Endothelial cell of umbilical vein (primary cell): Measurements from ENCODE around the gene CGNL1. TPM values are rescaled to one million over a fixed set of nuclear protein-coding genes. Genes with fewer than 3 reads are reported as not detected.
A peak's percentile ranks its signal among the peaks of the same experiment; 100 is the strongest.

Source experiments
- BruUV-seq: library from RNA; stranded (reverse); fragments of 400-500 nt; replicated peaks from 2 replicates; lab custom pipeline; 2021; lab: Mats Ljungman, UMichigan
- CTCF ChIA-PET: fragments of 300-600, 350-600 bp; sonication (Branson Sonifier 250); formaldehyde crosslinking; loops from one replicate; lab custom pipeline; 2021; ENCODE audit warnings: antibody characterized with exemption, inconsistent platforms; lab: Charles Lee
- POLR2A ChIA-PET: fragments of 300-600, 350-600 bp; sonication (Branson Sonifier 250); formaldehyde crosslinking; loops from one replicate; lab custom pipeline; 2021; ENCODE audit warnings: antibody characterized with exemption, inconsistent platforms; lab: Charles Lee
- DNase-seq: peaks from one replicate; pipeline ENCODE4 v3.0.0-alpha.2; 2011; ENCODE audit warnings: low read depth, low spot score
- FAIRE-seq: peaks from 2 replicates; lab custom pipeline; 2011; peaks lifted over from hg19 to GRCh38; lab: Jason Lieb, UNC
- H2AFZ ChIP-seq: 2 replicates; pipeline ENCODE4 v1.6.0; 2012; ENCODE audit warnings: low read depth, low read length, control low read depth, inconsistent platforms
- H3K27ac ChIP-seq: 2 replicates; pipeline ENCODE4 v1.5.1; 2011; ENCODE audit warnings: low read depth, mild to moderate bottlenecking, control low read depth, low read length, moderate library complexity; ENCODE audit not compliant: insufficient read depth
- H3K27me3 ChIP-seq, 2 experiments: 2 replicates each; pipeline versions ENCODE4 v1.6.0 to v1.6.1; 2011; ENCODE audit warnings: low read length in 2 of 2, mixed read lengths in 1 of 2; ENCODE audit not compliant: control insufficient read depth in 2 of 2, insufficient read depth in 2 of 2
- H3K36me3 ChIP-seq, 2 experiments: 2 replicates in 1 of 2; 3 replicates in 1 of 2; pipeline ENCODE4 v1.5.1; 2011; ENCODE audit warnings: low read length in 2 of 2, mild to moderate bottlenecking in 1 of 2, moderate library complexity in 1 of 2; ENCODE audit not compliant: control insufficient read depth in 2 of 2, insufficient read depth in 2 of 2; ENCODE audit errors: extremely low read depth in 1 of 2
- H3K4me1 ChIP-seq: 3 replicates; pipeline ENCODE4 v1.5.1; 2011; ENCODE audit warnings: mild to moderate bottlenecking, low read length; ENCODE audit not compliant: control insufficient read depth, insufficient read depth; ENCODE audit errors: extremely low read depth
- H3K4me2 ChIP-seq: 2 replicates; pipeline ENCODE4 v1.6.1; 2011; ENCODE audit warnings: low read length, control low read depth, mixed read lengths; ENCODE audit not compliant: insufficient read depth
- H3K4me3 ChIP-seq, 3 experiments: fragments of 200-600 bp in 1 of 3; sonication (generic), shearing (Covaris generic) in 1 of 3; replicated peaks in 1 of 3; 2 replicates each; pipeline ENCODE4 v1.5.1; 2011 to 2016; ENCODE audit warnings: control low read depth in 3 of 3, low read length in 3 of 3, mild to moderate bottlenecking in 2 of 3, inconsistent platforms in 1 of 3, low read depth in 1 of 3, moderate library complexity in 1 of 3; ENCODE audit not compliant: insufficient read depth in 1 of 3
- H3K79me2 ChIP-seq: 2 replicates; pipeline ENCODE4 v1.6.0; 2012; ENCODE audit warnings: low read length, inconsistent platforms; ENCODE audit not compliant: control insufficient read depth, insufficient read depth
- H3K9ac ChIP-seq: replicated peaks from 2 replicates; pipeline ENCODE3; 2011; ENCODE audit warnings: low read length, control low read depth; ENCODE audit not compliant: insufficient read depth; ENCODE audit errors: extremely low read depth
- H3K9me1 ChIP-seq: replicated peaks from 3 replicates; pipeline ENCODE4 v1.6.0; 2011; ENCODE audit warnings: mild to moderate bottlenecking, low read length; ENCODE audit not compliant: control insufficient read depth, insufficient read depth; ENCODE audit errors: extremely low read depth
- H3K9me3 ChIP-seq: replicated peaks from 2 replicates; pipeline ENCODE4 v1.5.1; 2012; ENCODE audit warnings: low read length, inconsistent platforms; ENCODE audit not compliant: control insufficient read depth, insufficient read depth
- H4K20me1 ChIP-seq: replicated peaks from 2 replicates; pipeline ENCODE3; 2011; ENCODE audit warnings: mild to moderate bottlenecking, low read length; ENCODE audit not compliant: control insufficient read depth, insufficient read depth; ENCODE audit errors: extremely low read depth
- CTCF ChIP-seq, 2 donors: IDR thresholded peaks; 1 replicate in 1 of 2; 2 replicates in 1 of 2; pipeline ENCODE4 v1.5.1; 2011; ENCODE audit warnings: low read length in 2 of 2, mild to moderate bottlenecking in 2 of 2, moderate library complexity in 2 of 2, control low read depth in 1 of 2, inconsistent platforms in 1 of 2, low read depth in 1 of 2; ENCODE audit not compliant: insufficient read depth in 1 of 2; ENCODE audit errors: extremely low read depth in 1 of 2
- EZH2 ChIP-seq: IDR thresholded peaks from 2 replicates; pipeline ENCODE4 v1.6.1; 2012; ENCODE audit warnings: borderline replicate concordance, low read depth, mild to moderate bottlenecking, moderate library complexity, low read length, inconsistent platforms; ENCODE audit not compliant: severe bottlenecking
- JUN ChIP-seq: IDR thresholded peaks from 2 replicates; pipeline ENCODE4 v1.6.1; 2011; ENCODE audit warnings: borderline replicate concordance, low read depth; ENCODE audit not compliant: insufficient read length, insufficient read depth
- MYC ChIP-seq: IDR thresholded peaks from one replicate; pipeline ENCODE4 v1.6.1; 2011; ENCODE audit warnings: mild to moderate bottlenecking, low read depth, low read length
- POLR2A ChIP-seq: IDR thresholded peaks from 2 replicates; pipeline ENCODE4 v1.6.1; 2012; ENCODE audit warnings: low read depth, mild to moderate bottlenecking, control low read depth, low read length
- POLR2AphosphoS5 ChIP-seq: IDR thresholded peaks from 2 replicates; pipeline ENCODE4 v1.6.1; 2012; ENCODE audit warnings: low read depth, mild to moderate bottlenecking, control low read depth, low read length, moderate library complexity; ENCODE audit not compliant: insufficient read depth
- dilution Hi-C: fragments of 300-500 bp; cut with MboI; formaldehyde crosslinking; loops from one replicate; pipeline ENCODE4 v1.15.0; 2019; ENCODE audit warnings: low sequenced_read_pairs; ENCODE audit not compliant: extremely low pct_ligation_motif_present
- intact Hi-C: fragments of 100-400 bp; cut with micrococcal nuclease; formaldehyde crosslinking; loops from one replicate; pipeline ENCODE4 v1.10.0; 2022
- polyA plus RNA-seq, 4 experiments: library from polyadenylated mRNA; depleted of rRNA in 3 of 4; stranded (reverse) in 3 of 4; unstranded in 1 of 4; fragments of >200 nt; gene quantifications; 2 replicates each; pipeline versions ENCODE4 v1.2.1 to v1.2.3, GENCODE V29; 2011 to 2012; ENCODE audit warnings: missing spikeins in 1 of 4
- total RNA-seq: library from RNA; stranded (reverse); gene quantifications from 2 replicates; pipeline ENCODE4 v1.2.3, GENCODE V29; 2021

Gene CGNL1
- total and polyA plus RNA-seq, 2 donors (not counting 3 experiments of a cell fraction or from before 2014, with no cell fraction given) = 6.9 to 27.1 TPM

- peaks cover 61% of the 10 kb centered on the region for H3K4me1 ChIP-seq
- peak overlapping the region; percentile 94 for H3K27ac ChIP-seq
- DNase-seq (no peak), FAIRE-seq (no peak)
- H3K79me2 ChIP-seq = no peaks in the 10 kb centered on the region
- no peak overlapping the region for H3K4me2 ChIP-seq
- TF ChIP-seq POLR2AphosphoS5 = no peak
- no peak for TF ChIP-seq POLR2A
- no peak for TF ChIP-seq JUN
- no peak for TF ChIP-seq CTCF (IDR thresholded peaks at IDR 0.05; ENCODE audit: extremely low read depth in 1 of 2, insufficient read depth in 1 of 2, low read depth in 1 of 2, low read length in 2 of 2)
- TF ChIP-seq MYC = no peak
- no peak for TF ChIP-seq EZH2
- peak overlapping the region; percentile 5 for H3K9ac ChIP-seq
- no TSS peak for BruUV-seq
- dilution Hi-C loops (no loop called here), intact Hi-C loops (no loop called here)
- H3K27me3 ChIP-seq = no peaks in the 10 kb centered on the region
- H3K9me3 ChIP-seq = no peaks in the 10 kb centered on the region
- POLR2A ChIA-PET = interaction anchor here (1.3 kb wide), 1 partner anchor 215 kb away, joined by 3 read pairs; no protein-coding TSS in a partner anchor
- H3K4me3 ChIP-seq = no peak overlapping the region
- H3K9me1 ChIP-seq = no peaks in the 10 kb centered on the region
- H3K36me3 ChIP-seq = no peaks in the 10 kb centered on the region
- no peak overlapping the region for H2AFZ ChIP-seq
- H4K20me1 ChIP-seq = no peaks in the 10 kb centered on the region
- CTCF ChIA-PET = interaction anchor here (1.0 to 5.8 kb wide), 6 partner anchors 11 to 627 kb away, joined by 3 to 72 read pairs (median 5); no protein-coding TSS in a partner anchor
These were observed 177.2 kb downstream of the CGNL1 start for GRCh38 chr15:57553526-57553925.
